Chondrocyte (in vitro differentiated cells): Measurements from ENCODE around the gene MSX1. TPM values are rescaled to one million over a fixed set of nuclear protein-coding genes. Genes with fewer than 3 reads are reported as not detected.

ENCODE experiments used
- DNase-seq: peaks from one replicate; pipeline ENCODE4 v3.0.0; 2021; ENCODE audit warnings: mixed read lengths, low spot score
- H3K27ac Mint-ChIP-seq: one replicate; pipeline ENCODE4 v1.8.0; 2021; ENCODE audit warnings: mild to moderate bottlenecking, moderate library complexity, mixed read lengths; ENCODE audit not compliant: unreplicated experiment
- H3K27me3 Mint-ChIP-seq: 2 replicates; pipeline ENCODE4 v1.8.0; 2021; ENCODE audit warnings: low read depth, mixed read lengths
- H3K36me3 Mint-ChIP-seq: 2 replicates; pipeline ENCODE4 v1.8.0; 2021; ENCODE audit warnings: low read depth, mixed read lengths
- H3K4me1 Mint-ChIP-seq: 2 replicates; pipeline ENCODE4 v1.8.0; 2021; ENCODE audit warnings: low read depth, mild to moderate bottlenecking, mixed read lengths
- H3K4me3 Mint-ChIP-seq: one replicate; pipeline ENCODE4 v1.8.0; 2021; ENCODE audit warnings: mild to moderate bottlenecking, moderate library complexity, mixed read lengths; ENCODE audit not compliant: unreplicated experiment
- H3K9me3 Mint-ChIP-seq: 2 replicates; pipeline ENCODE4 v1.8.0; 2021; ENCODE audit warnings: low read depth, mixed read lengths
- CTCF ChIP-seq: fragments of 200-600 bp; sonication (generic); IDR thresholded peaks from 2 replicates; pipeline ENCODE4 v1.5.0; 2021; ENCODE audit warnings: antibody characterized with exemption, mild to moderate bottlenecking, moderate library complexity
- total RNA-seq: library from RNA; stranded (reverse); gene quantifications from 3 replicates; pipeline ENCODE4 v1.2.1, GENCODE V29; 2021

Gene MSX1
- total RNA-seq, 1 donor from 2014 or later, result 4.8 TPM

DNA sequence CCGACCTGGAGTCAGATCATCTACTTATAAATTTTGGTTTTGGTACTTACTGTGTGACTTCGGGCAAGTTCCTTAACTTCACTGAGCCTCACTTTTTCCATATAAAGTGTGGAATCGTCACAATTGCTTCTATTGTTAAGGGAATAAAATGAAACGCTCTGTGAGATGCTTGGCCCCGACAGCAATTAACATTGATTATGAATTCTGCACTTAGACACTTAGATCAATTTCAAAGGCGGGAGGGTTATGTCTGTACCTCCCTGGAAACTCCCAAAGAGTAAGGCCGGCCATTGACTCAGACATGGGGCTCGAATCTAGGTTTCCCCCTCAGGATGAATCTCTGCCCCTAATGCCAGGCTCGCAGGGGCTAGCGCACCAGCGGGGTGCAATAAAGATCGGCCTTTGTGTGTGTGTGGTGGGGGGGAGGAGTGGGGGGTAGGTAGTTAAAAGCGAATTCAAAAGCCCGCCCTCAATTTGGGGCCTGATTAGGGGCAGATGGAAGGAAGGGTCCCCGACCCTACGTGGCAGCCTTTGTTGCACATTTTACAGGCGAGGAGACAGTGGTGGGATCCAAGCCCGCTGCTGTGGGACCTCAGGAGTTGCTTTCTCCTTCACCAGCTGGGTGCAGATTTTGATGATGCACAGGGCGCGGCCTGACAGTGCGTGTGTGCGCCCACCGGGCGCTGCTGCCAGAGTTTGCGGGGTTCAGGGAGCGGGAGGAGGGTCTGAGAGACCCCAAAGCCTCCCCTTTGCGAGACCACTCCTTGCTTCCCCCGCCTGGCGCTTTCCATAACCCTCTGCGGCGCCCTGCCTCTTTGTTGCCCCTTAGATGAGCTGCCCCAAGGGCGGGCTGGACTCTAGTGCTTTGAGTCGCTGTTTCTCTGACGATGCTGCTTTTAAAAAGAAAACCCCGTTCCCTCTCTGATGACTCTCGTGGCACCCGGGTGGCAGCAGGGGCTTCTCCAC is 9.6 kb downstream of the MSX1 start:
- Mint-ChIP-seq H3K27ac (no peak overlapping the region), H3K9me3 (no peaks in the 10 kb centered on the region), H3K27me3 (peaks cover 79% of the 10 kb centered on the region), H3K36me3 (peaks cover 2% of the 10 kb centered on the region), H3K4me3 (no peak overlapping the region), H3K4me1 (peaks cover 37% of the 10 kb centered on the region)
- TF ChIP-seq CTCF, result no peak
- no peak for DNase-seq

GRCh38 chr4:4869731-4870571 is 10.5 kb downstream of the MSX1 start:
- H3K9me3 Mint-ChIP-seq, result no peaks in the 10 kb centered on the region
- peaks cover 79% of the 10 kb centered on the region for H3K27me3 Mint-ChIP-seq
- no peak for TF ChIP-seq CTCF
- DNase-seq, result no peak
- peaks cover 2% of the 10 kb centered on the region for H3K36me3 Mint-ChIP-seq
- H3K27ac Mint-ChIP-seq, result no peak overlapping the region
- peak overlapping the region; percentile 53 for H3K4me3 Mint-ChIP-seq
- H3K4me1 Mint-ChIP-seq, result peaks cover 33% of the 10 kb centered on the region

GRCh38 chr4:4870576-4871241 is 11.2 kb downstream of the MSX1 start:
- H3K27ac Mint-ChIP-seq, result no peak overlapping the region
- no peaks in the 10 kb centered on the region for H3K9me3 Mint-ChIP-seq
- no peak for TF ChIP-seq CTCF
- H3K27me3 Mint-ChIP-seq, result peaks cover 81% of the 10 kb centered on the region
- peaks cover 2% of the 10 kb centered on the region for H3K36me3 Mint-ChIP-seq
- H3K4me1 Mint-ChIP-seq, result peaks cover 27% of the 10 kb centered on the region
- no peak for DNase-seq
- no peak overlapping the region for H3K4me3 Mint-ChIP-seq

- H3K4me3 Mint-ChIP-seq, result no peak overlapping the region
- DNase-seq, result no peak
- no peak for TF ChIP-seq CTCF
- no peaks in the 10 kb centered on the region for H3K9me3 Mint-ChIP-seq
- H3K27me3 Mint-ChIP-seq, result peaks cover 80% of the 10 kb centered on the region
- peaks cover 24% of the 10 kb centered on the region for H3K4me1 Mint-ChIP-seq
- H3K36me3 Mint-ChIP-seq, result no peaks in the 10 kb centered on the region
- no peak overlapping the region for H3K27ac Mint-ChIP-seq
These were observed 11.7 kb downstream of the MSX1 start for GRCh38 chr4:4871242-4871572.
